ENCODE results near the gene BCOR.

BCOR gene

GRCh38 chrX:40003071-40003427 lies 94.7 kb downstream of the BCOR start:
- H3K4me3 ChIP-seq (replicated peaks; ENCODE audit: insufficient read depth, low read length), result no peak overlapping the region
- H3K27ac ChIP-seq (replicated peaks), result no peak overlapping the region
- H3K27me3 ChIP-seq (ENCODE audit: insufficient read depth, poor library complexity, severe bottlenecking), result peaks cover 10% of the 10 kb centered on the region
- DNase-seq (ENCODE audit: low read depth in 1 of 2, low spot score in 1 of 2), result no peak
- TF ChIP-seq REST (IDR thresholded peaks at IDR 0.05; ENCODE audit: insufficient replicate concordance, low read depth) (no peak), CTCF (IDR thresholded peaks at IDR 0.05; ENCODE audit: insufficient read depth, low read length) (no peak), GABPA (IDR thresholded peaks at IDR 0.05; ENCODE audit: low read depth) (no peak), POLR2AphosphoS5 (IDR thresholded peaks at IDR 0.05; ENCODE audit: low read depth) (no peak)
